Vagina (tissue), 2 donors: ENCODE results near the gene ELP4. TPM values are rescaled to one million over a fixed set of nuclear protein-coding genes. Genes with fewer than 3 reads are reported as not detected.

ENCODE experiments used
- DNase-seq, 2 donors: peaks; one replicate each; pipeline ENCODE4 v3.0.0-alpha.2; 2017; ENCODE audit errors: extremely low spot score in 2 of 2
- H3K27ac ChIP-seq: fragments of 200-600 bp; sonication (generic); one replicate; pipeline ENCODE4 v1.5.1; 2019
- H3K27me3 ChIP-seq: fragments of 200-600 bp; sonication (generic); one replicate; pipeline ENCODE4 v1.5.1; 2019
- H3K36me3 ChIP-seq, 2 donors: fragments of 200-600 bp; sonication (generic); one replicate each; pipeline ENCODE4 v1.5.1; 2017 to 2019
- H3K4me1 ChIP-seq: fragments of 200-600 bp; sonication (generic); one replicate; pipeline ENCODE4 v1.5.1; 2019
- H3K4me3 ChIP-seq, 2 donors: fragments of 200-600 bp; sonication (generic); 1 replicate in 1 of 2; 2 replicates in 1 of 2; pipeline ENCODE4 v1.5.1; 2016 to 2019
- H3K9me3 ChIP-seq: fragments of 200-600 bp; sonication (generic); one replicate; pipeline ENCODE4 v1.5.1; 2019
- POLR2A ChIP-seq, 2 donors: fragments of 450-650 bp; IDR thresholded peaks; one replicate each; pipeline ENCODE4 v1.6.1; 2017; ENCODE audit warnings: antibody characterized with exemption in 2 of 2, mild to moderate bottlenecking in 2 of 2, moderate library complexity in 2 of 2
- POLR2AphosphoS5 ChIP-seq, 2 donors: sonication (generic); formaldehyde crosslinking; IDR thresholded peaks; one replicate each; pipeline ENCODE4 v1.9.0; 2017; ENCODE audit warnings: antibody characterized with exemption in 2 of 2, mild to moderate bottlenecking in 2 of 2, low read depth in 1 of 2; ENCODE audit not compliant: insufficient read depth in 1 of 2
- intact Hi-C: fragments of 100-400 bp; cut with DNase I; formaldehyde crosslinking; loops from one replicate; pipeline ENCODE4 v1.15.1; 2023
- total RNA-seq: library from RNA; depleted of rRNA; stranded (reverse); fragments of >200 nt; gene quantifications from one replicate; pipeline ENCODE4 v1.2.3, GENCODE V29; 2016
- TF ChIP-seq, protein P1 (sequence below), 3 experiments: fragments of 450-650 bp in 2 of 3; fragments of 200-600 bp in 1 of 3; sonication (generic) in 1 of 3; IDR thresholded peaks; one replicate each; pipeline ENCODE4 v1.5.1; 2017 to 2019; ENCODE audit warnings: antibody characterized with exemption in 3 of 3, mild to moderate bottlenecking in 2 of 3, moderate library complexity in 2 of 3

The ELP4 gene
- total RNA-seq, 1 donor from 2014 or later = 23.3 TPM

DNA sequence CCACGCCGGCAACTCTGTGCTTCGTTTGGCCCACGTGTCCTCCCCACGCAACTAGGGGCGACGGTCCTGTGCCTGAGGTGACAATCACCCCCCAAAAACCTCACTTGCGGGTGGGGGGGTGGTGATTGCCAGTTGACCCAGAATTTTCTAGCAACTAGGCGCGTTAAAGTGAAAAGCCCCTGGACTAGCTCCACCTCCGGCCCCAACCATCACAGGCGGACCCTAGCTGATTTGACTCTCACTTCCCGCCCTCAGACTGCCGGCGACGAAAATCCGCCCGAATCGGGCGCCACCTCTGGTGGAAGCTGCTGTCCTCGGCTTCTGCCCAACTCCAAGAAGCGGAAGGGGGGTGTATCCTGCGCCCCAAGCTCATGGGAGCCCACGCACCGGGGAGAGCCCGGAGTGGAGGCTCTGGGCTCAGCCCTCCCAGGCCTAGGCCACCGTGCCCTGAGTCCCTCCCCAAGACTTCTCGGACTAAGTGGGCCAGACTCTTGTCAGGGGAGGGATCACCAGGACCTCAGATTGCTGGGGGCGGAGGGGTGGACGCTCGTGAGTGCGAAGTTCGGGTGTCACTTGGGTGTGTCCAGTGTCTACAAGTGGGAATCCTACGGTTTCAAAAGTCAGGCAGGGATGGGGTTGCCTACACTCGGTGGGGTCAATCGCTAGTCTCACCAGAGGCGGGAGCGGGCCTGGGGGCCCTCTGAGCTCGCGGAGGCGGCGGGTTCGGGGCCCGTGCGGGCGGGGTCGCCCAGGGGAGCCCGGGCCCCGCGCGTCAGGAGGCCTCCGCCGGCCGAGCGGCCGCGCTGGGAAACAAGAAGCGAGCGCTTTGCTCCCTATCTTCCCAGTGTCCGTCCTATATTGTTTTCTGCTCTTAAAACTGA, 289.2 kb downstream of the ELP4 start:
- Histone ChIP-seq H3K9me3 (no peaks in the 10 kb centered on the region), H3K27ac (no peak overlapping the region), H3K36me3 (no peaks in the 10 kb centered on the region), H3K4me3 (peak overlapping the region in 1 of 2 donors; percentile 30), H3K4me1 (peaks cover 30% of the 10 kb centered on the region), H3K27me3 (peaks cover 27% of the 10 kb centered on the region)
- intact Hi-C loops = no loop called here
- peak; percentile 49 to 61 for DNase-seq
- TF ChIP-seq, protein P1, sequence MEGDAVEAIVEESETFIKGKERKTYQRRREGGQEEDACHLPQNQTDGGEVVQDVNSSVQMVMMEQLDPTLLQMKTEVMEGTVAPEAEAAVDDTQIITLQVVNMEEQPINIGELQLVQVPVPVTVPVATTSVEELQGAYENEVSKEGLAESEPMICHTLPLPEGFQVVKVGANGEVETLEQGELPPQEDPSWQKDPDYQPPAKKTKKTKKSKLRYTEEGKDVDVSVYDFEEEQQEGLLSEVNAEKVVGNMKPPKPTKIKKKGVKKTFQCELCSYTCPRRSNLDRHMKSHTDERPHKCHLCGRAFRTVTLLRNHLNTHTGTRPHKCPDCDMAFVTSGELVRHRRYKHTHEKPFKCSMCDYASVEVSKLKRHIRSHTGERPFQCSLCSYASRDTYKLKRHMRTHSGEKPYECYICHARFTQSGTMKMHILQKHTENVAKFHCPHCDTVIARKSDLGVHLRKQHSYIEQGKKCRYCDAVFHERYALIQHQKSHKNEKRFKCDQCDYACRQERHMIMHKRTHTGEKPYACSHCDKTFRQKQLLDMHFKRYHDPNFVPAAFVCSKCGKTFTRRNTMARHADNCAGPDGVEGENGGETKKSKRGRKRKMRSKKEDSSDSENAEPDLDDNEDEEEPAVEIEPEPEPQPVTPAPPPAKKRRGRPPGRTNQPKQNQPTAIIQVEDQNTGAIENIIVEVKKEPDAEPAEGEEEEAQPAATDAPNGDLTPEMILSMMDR (IDR thresholded peaks at IDR 0.05) = no peak
- TF ChIP-seq POLR2AphosphoS5 (IDR thresholded peaks at IDR 0.05; ENCODE audit: insufficient read depth in 1 of 2, low read depth in 1 of 2) (no peak), POLR2A (IDR thresholded peaks at IDR 0.05) (no peak)

GRCh38 chr11:31799435-31800397, 290.1 kb downstream of the ELP4 start:
- intact Hi-C loops = no loop called here
- H3K9me3 ChIP-seq = no peaks in the 10 kb centered on the region

GRCh38 chr11:31800398-31801265, 291.1 kb downstream of the ELP4 start:
- Histone ChIP-seq H3K27ac (no peak overlapping the region), H3K36me3 (no peaks in the 10 kb centered on the region), H3K9me3 (no peaks in the 10 kb centered on the region), H3K4me3 (no peak overlapping the region), H3K4me1 (peaks cover 44% of the 10 kb centered on the region), H3K27me3 (peaks cover 36% of the 10 kb centered on the region)
- intact Hi-C loops = no loop called here
- peak; percentile 37 to 71 for DNase-seq
- no peak for TF ChIP-seq POLR2AphosphoS5 (IDR thresholded peaks at IDR 0.05; ENCODE audit: insufficient read depth in 1 of 2, low read depth in 1 of 2)
- TF ChIP-seq, protein P1 (IDR thresholded peaks at IDR 0.05) = no peak
- no peak for TF ChIP-seq POLR2A (IDR thresholded peaks at IDR 0.05)

More at GRCh38 chr11:31799435-31800397, 290.1 kb downstream of the ELP4 start:
- peaks cover 39% of the 10 kb centered on the region for H3K4me1 ChIP-seq
- peaks cover 35% of the 10 kb centered on the region for H3K27me3 ChIP-seq
- peak in 1 of 2 donors; percentile 64 for DNase-seq
- H3K36me3 ChIP-seq = no peaks in the 10 kb centered on the region
- TF ChIP-seq POLR2AphosphoS5 (IDR thresholded peaks at IDR 0.05; ENCODE audit: insufficient read depth in 1 of 2, low read depth in 1 of 2) (no peak), POLR2A (IDR thresholded peaks at IDR 0.05) (no peak)
- TF ChIP-seq, protein P1 (IDR thresholded peaks at IDR 0.05) = no peak
- no peak overlapping the region for H3K4me3 ChIP-seq
- no peak overlapping the region for H3K27ac ChIP-seq

DNA sequence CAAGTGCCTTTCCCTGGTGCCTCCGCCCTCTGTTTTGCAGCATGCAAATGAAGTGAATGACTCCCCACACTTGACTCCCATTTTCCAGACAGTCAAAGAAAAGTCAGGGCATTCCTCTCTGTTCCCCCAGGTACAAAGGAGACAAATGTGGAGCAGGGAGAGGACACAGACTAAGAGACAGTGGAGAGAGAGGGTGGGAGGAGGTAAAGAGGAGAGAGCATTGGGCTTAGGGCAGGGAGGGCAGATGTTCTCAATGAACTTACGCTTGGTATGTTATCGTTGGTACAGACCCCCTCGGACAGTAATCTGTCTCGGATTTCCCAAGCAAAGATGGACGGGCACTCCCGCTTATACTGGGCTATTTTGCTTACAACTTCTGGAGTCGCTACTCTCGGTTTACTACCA, 291.7 kb downstream of the ELP4 start:
- intact Hi-C loops = no loop called here
- TF ChIP-seq, protein P1 (IDR thresholded peaks at IDR 0.05) = no peak
- no peak for TF ChIP-seq POLR2A (IDR thresholded peaks at IDR 0.05)
- Histone ChIP-seq H3K27ac (no peak overlapping the region), H3K27me3 (peaks cover 43% of the 10 kb centered on the region), H3K4me3 (no peak overlapping the region), H3K9me3 (no peaks in the 10 kb centered on the region), H3K4me1 (peaks cover 44% of the 10 kb centered on the region), H3K36me3 (no peaks in the 10 kb centered on the region)
- DNase-seq = peak; percentile 12 to 58
